ENCODE measurements around the gene METTL9. TPM values are rescaled to one million over a fixed set of nuclear protein-coding genes. Genes with fewer than 3 reads are reported as not detected.
"Not testable (repeated sequence)": the region's sequence is repeated elsewhere in the genome, so short reads cannot be mapped to it uniquely, and the experiment has no call there.

The METTL9 gene
- total RNA-seq, 2 donors from 2014 or later = 76.3 to 114 TPM

DNA sequence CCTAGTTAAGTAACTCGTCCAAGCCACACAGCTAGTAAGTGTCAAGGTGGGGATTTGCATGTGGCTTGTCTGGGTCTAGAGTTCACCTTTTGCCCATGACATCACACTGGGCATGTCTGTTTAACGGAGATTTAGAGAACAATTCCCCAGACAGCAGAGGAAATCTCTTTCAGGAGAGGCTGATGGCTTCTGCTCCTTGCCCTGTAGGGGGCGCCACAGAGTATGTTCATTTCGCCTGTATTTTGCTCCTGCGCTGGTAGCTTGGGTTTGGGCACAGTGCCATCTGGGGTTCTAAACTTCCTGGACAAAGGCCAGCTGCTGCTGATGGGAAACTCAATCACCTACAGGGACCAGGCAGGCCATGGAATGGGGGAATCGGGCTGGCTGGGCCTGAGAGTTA is 84.8 kb downstream of the METTL9 start:
- Histone ChIP-seq H3K4me1 (no peaks in the 10 kb centered on the region), H3K4me3 (no peak overlapping the region), H3K27ac (no peak overlapping the region), H3K36me3 (replicated peaks in 1 of 2; ENCODE audit: insufficient read depth in 1 of 2, low read depth in 2 of 2) (no peaks in the 10 kb centered on the region), H3K9me3 (no peaks in the 10 kb centered on the region), H3K27me3 (no peaks in the 10 kb centered on the region)
- no peak for TF ChIP-seq POLR2A (IDR thresholded peaks at IDR 0.05)
- TF ChIP-seq, protein P1, sequence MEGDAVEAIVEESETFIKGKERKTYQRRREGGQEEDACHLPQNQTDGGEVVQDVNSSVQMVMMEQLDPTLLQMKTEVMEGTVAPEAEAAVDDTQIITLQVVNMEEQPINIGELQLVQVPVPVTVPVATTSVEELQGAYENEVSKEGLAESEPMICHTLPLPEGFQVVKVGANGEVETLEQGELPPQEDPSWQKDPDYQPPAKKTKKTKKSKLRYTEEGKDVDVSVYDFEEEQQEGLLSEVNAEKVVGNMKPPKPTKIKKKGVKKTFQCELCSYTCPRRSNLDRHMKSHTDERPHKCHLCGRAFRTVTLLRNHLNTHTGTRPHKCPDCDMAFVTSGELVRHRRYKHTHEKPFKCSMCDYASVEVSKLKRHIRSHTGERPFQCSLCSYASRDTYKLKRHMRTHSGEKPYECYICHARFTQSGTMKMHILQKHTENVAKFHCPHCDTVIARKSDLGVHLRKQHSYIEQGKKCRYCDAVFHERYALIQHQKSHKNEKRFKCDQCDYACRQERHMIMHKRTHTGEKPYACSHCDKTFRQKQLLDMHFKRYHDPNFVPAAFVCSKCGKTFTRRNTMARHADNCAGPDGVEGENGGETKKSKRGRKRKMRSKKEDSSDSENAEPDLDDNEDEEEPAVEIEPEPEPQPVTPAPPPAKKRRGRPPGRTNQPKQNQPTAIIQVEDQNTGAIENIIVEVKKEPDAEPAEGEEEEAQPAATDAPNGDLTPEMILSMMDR (IDR thresholded peaks at IDR 0.05) = peak in 1 of 7 experiments; percentile 15
- intact Hi-C loops (cut with DNase I) = no loop called here
- ATAC-seq (no peak), DNase-seq (peak in 3 of 4 donors; percentile 11 to 20 (median 18))
- WGBS, 2 donors = 23 to 39% methylated on average over 4 to 6 of the region's 6 CpGs

DNA sequence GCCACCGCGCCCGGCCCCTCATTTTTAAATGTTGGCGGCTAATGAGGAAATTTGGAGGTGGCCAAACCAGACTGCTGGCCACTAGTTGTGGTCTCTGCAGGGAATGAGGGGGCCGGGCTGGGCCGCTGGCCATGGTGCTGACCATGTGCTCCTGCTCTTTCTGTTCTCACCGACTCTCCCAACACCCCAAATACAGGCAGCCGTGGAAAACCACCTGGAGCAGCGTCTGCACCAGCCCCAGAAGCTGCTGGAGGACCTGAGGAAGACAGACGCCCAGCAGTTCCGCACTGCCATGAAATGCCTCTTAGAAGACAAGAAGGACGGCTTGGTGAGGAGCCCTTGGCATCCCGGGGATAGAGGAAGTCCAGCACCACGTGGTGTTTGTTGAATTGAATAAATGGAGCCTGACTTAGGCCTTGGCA is 85.7 kb downstream of the METTL9 start:
- WGBS, 2 donors = 42 to 65% methylated on average over 8 to 14 of the region's 14 CpGs
- TF ChIP-seq POLR2A (IDR thresholded peaks at IDR 0.05) = no peak
- TF ChIP-seq, protein P1 (IDR thresholded peaks at IDR 0.05) = no peak

DNA sequence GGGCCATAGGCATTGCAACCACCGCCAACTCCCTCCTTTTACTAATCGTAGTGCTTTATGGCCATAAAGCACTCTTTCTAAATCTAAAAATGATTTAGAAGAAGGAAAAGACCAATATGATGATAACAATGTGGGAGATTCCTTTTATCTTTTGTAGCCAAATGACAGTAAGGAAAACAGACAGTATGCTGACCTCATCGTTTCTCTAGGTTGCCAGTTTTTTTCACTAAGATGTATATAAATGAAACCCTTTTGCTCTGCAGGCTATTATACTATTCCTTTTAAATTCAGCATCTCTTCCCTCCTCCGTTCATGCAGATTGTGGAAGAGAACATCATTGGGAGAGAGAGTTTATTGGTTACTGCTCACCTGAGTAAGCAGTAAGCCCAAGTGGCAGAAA is 89.7 kb downstream of the METTL9 start:
- DNase-seq (no peak), ATAC-seq (no peak)
- intact Hi-C loops (cut with DNase I) = no loop called here
- no peak overlapping the region for H3K27ac ChIP-seq
- H3K9me3 ChIP-seq = no peaks in the 10 kb centered on the region
- TF ChIP-seq, protein P1 (IDR thresholded peaks at IDR 0.05) = no peak
- no peak for TF ChIP-seq POLR2A (IDR thresholded peaks at IDR 0.05)
- WGBS, 2 donors = 51 to 57% methylated on average over 4 of the region's 4 CpGs
- H3K27me3 ChIP-seq = no peaks in the 10 kb centered on the region
- H3K36me3 ChIP-seq (replicated peaks in 1 of 2; ENCODE audit: insufficient read depth in 1 of 2, low read depth in 2 of 2) = no peaks in the 10 kb centered on the region
- no peaks in the 10 kb centered on the region for H3K4me1 ChIP-seq
- H3K4me3 ChIP-seq = no peak overlapping the region

More for the DNA sequence above, 85.7 kb downstream of the METTL9 start:
- no peaks in the 10 kb centered on the region for H3K27me3 ChIP-seq
- DNase-seq (no peak), ATAC-seq (no peak)
- no peak overlapping the region for H3K27ac ChIP-seq
- H3K4me3 ChIP-seq = no peak overlapping the region
- intact Hi-C loops (cut with DNase I) = no loop called here
- no peaks in the 10 kb centered on the region for H3K4me1 ChIP-seq
- H3K9me3 ChIP-seq = no peaks in the 10 kb centered on the region
- no peaks in the 10 kb centered on the region for H3K36me3 ChIP-seq (replicated peaks in 1 of 2; ENCODE audit: insufficient read depth in 1 of 2, low read depth in 2 of 2)

DNA sequence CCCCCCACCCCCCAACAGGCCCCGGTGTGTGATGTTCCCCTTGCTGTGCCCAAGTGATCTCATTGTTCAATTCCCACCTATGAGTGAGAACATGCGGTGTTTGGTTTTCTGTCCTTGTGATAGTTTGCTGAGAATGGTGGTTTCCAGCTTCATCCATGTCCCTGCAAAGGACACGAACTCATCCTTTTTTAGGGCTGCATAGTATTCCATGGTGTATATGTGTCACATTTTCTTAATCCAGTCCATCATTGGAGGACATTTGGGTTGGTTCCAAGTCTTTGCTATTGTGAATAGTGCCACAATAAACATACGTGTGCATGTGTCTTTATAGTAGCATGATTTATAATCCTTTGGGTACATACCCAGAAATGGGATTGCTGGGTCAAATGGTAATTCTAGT is 91.6 kb downstream of the METTL9 start:
- H3K4me3 ChIP-seq; H3K27ac ChIP-seq; ATAC-seq; intact Hi-C loops (cut with DNase I); DNase-seq; H3K9me3 ChIP-seq; H3K36me3 ChIP-seq (replicated peaks in 1 of 2; ENCODE audit: insufficient read depth in 1 of 2, low read depth in 2 of 2); H3K4me1 ChIP-seq; H3K27me3 ChIP-seq: not testable (repeated sequence)
- WGBS, 2 donors = 74 to 85% methylated on average over 4 of the region's 4 CpGs

DNA sequence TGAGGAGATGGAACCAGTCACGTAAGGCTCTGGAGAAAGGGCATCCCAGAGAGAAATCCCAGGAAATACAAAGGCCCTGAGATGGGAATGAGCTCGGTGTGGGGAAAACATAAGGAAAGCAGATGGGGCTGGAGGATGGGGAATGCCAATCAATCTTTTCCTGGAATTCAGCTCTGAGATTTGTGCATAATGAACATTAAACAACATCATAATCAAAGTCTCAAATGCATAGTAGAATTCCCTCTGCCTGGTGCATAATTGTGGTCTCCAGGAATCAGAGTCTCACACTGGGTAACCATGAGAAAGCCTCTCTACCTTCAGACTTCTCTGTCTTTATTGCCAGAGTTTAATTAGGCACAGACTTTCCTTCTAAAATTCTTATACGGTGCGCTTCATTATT is 95.2 kb downstream of the METTL9 start:
- no peak for DNase-seq
- Histone ChIP-seq H3K4me3 (no peak overlapping the region), H3K4me1 (no peaks in the 10 kb centered on the region), H3K9me3 (no peaks in the 10 kb centered on the region), H3K27me3 (no peaks in the 10 kb centered on the region), H3K36me3 (replicated peaks in 1 of 2; ENCODE audit: insufficient read depth in 1 of 2, low read depth in 2 of 2) (no peaks in the 10 kb centered on the region), H3K27ac (no peak overlapping the region)
- intact Hi-C loops (cut with DNase I) = no loop called here
- WGBS, 2 donors = 77 to 82% methylated on average over 4 of the region's 4 CpGs
- ATAC-seq = no peak
- no peak for TF ChIP-seq POLR2A (IDR thresholded peaks at IDR 0.05)
- TF ChIP-seq, protein P1 (IDR thresholded peaks at IDR 0.05) = no peak
